ENCODE results near the gene ITPR3. TPM values are rescaled to one million over a fixed set of nuclear protein-coding genes. Genes with fewer than 3 reads are reported as not detected.

Gene ITPR3
- total and polyA plus RNA-seq, 2 experiments from 2014 or later: 0.13 to 1.1 TPM

- Histone ChIP-seq H3K9me3 (ENCODE audit: low read depth) (no peaks in the 10 kb centered on the region), H3K27ac (no peak overlapping the region)
These were observed 106.8 kb downstream of the ITPR3 start for GRCh38 chr6:33727932-33728331.

GRCh38 chr6:33728438-33728837 lies 107.3 kb downstream of the ITPR3 start:
- Histone ChIP-seq H3K27me3 (no peaks in the 10 kb centered on the region), H3K4me3 (no peak overlapping the region)
- DNase-seq (ENCODE audit: low read depth in 1 of 2, low spot score in 1 of 2): no peak

More at GRCh38 chr6:33727932-33728331, 106.8 kb downstream of the ITPR3 start:
- no peak for DNase-seq (ENCODE audit: low read depth in 1 of 2, low spot score in 1 of 2)
- Histone ChIP-seq H3K36me3 (no peaks in the 10 kb centered on the region), H3K4me1 (ENCODE audit: low read depth) (peaks cover 22% of the 10 kb centered on the region), H3K4me3 (no peak overlapping the region), H3K27me3 (no peaks in the 10 kb centered on the region)
- no peak for TF ChIP-seq CTCF (IDR thresholded peaks at IDR 0.05; ENCODE audit: low read depth, low read length)

GRCh38 chr6:33729059-33729458 lies 107.9 kb downstream of the ITPR3 start:
- DNase-seq (ENCODE audit: low read depth in 1 of 2, low spot score in 1 of 2): no peak
- H3K9me3 ChIP-seq (ENCODE audit: low read depth): no peaks in the 10 kb centered on the region
- no peaks in the 10 kb centered on the region for H3K27me3 ChIP-seq
- no peak overlapping the region for H3K4me3 ChIP-seq
- H3K4me1 ChIP-seq (ENCODE audit: low read depth): peaks cover 10% of the 10 kb centered on the region
- H3K36me3 ChIP-seq: no peaks in the 10 kb centered on the region
- H3K27ac ChIP-seq: no peak overlapping the region
- TF ChIP-seq CTCF (IDR thresholded peaks at IDR 0.05; ENCODE audit: low read depth, low read length): no peak

More at GRCh38 chr6:33728438-33728837, 107.3 kb downstream of the ITPR3 start:
- H3K36me3 ChIP-seq: no peaks in the 10 kb centered on the region
- peaks cover 16% of the 10 kb centered on the region for H3K4me1 ChIP-seq (ENCODE audit: low read depth)
- TF ChIP-seq CTCF (IDR thresholded peaks at IDR 0.05; ENCODE audit: low read depth, low read length): no peak
- no peaks in the 10 kb centered on the region for H3K9me3 ChIP-seq (ENCODE audit: low read depth)
- no peak overlapping the region for H3K27ac ChIP-seq

- no peak for TF ChIP-seq CTCF (IDR thresholded peaks at IDR 0.05; ENCODE audit: low read depth, low read length)
- Histone ChIP-seq H3K36me3 (no peaks in the 10 kb centered on the region), H3K27me3 (no peaks in the 10 kb centered on the region), H3K9me3 (ENCODE audit: low read depth) (no peaks in the 10 kb centered on the region), H3K4me3 (no peak overlapping the region), H3K27ac (no peak overlapping the region), H3K4me1 (ENCODE audit: low read depth) (peaks cover 9% of the 10 kb centered on the region)
- no peak for DNase-seq (ENCODE audit: low read depth in 1 of 2, low spot score in 1 of 2)
These were observed 109.5 kb downstream of the ITPR3 start for GRCh38 chr6:33730611-33731010.

- Histone ChIP-seq H3K36me3 (no peaks in the 10 kb centered on the region), H3K27me3 (no peaks in the 10 kb centered on the region), H3K4me1 (ENCODE audit: low read depth) (peaks cover 9% of the 10 kb centered on the region), H3K9me3 (ENCODE audit: low read depth) (no peaks in the 10 kb centered on the region), H3K4me3 (no peak overlapping the region), H3K27ac (no peak overlapping the region)
- TF ChIP-seq CTCF (IDR thresholded peaks at IDR 0.05; ENCODE audit: low read depth, low read length): no peak
- no peak for DNase-seq (ENCODE audit: low read depth in 1 of 2, low spot score in 1 of 2)
These were observed 109.9 kb downstream of the ITPR3 start for GRCh38 chr6:33731035-33731434.

Data from cardiac muscle cell (in vitro differentiated cells and primary cell).